ENCODE measurements around the gene SYNDIG1L.

The SYNDIG1L gene

DNA sequence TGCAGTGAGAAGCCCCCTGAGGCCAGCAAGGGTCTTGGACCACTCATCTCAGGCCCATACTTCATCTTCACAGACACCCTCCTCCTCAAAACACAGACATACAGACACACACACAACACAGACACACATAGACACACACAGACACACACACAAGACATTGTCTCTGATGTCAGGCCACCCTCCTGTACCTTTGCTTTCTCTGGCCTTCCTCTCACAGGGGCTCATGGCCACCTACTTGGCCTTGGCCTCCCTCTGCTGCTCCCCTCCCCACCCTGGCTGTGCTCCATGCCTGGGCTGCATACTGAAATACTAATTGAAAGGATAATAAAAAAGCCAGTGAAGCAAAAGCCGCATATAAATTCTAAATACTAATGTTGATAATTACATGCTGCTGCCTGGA, 1.6 kb upstream of the SYNDIG1L start:
- DNase-seq: no peak

DNA sequence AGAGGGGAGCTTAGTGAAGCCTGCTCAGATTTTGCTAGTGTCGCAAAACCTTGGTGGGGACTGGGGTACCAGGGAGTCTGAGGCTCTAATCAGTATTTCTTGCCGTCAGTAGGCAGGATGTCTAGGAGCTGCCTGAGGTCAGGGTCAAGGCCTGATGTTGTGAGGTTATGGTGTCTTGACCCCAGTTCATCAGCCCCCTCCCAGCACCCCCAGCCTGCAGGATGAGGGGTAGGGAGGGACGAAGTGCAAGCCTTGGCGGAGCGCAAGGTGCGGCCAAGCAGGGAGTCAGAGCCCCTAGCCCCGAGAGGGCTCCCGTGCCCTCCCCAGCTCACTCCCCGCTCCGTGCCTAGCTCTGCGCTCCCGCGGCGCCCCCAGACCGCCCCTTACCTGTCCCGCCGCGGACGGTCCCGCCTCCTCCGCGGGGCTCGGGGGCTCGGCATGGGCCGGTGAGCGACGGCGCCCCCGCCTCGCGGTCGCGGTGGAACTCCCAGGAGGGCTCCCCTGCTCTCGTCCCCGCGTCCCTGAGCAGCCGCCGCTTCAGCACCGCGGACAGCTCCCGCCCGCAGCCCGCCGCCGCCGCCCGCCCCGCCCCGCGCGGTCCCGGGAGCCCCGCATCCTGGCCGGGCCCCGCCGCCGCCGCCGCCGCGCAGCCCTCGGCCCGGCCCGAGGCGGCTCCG, 347 bp downstream of the SYNDIG1L start:
- no peak for DNase-seq

DNA sequence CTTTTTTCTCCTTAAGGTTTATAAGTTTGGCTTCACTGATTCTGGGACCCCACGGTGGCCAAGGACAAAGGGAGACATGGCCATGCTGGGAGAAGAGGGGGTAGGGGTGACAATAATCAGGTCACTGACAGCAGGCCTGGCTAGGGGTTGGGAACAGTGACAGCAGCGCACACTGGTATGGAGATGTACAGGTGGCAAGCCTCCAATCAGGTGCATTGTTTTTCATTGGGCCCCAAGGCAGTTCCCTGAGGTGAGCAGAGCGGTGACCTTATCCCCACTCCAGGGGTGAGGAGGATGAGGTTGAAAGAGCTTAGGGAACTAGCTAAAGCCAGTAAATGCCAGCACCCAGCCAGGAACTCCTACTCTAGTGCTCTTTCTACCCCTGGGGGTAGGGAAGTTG, 1.4 kb downstream of the SYNDIG1L start:
- no peak for DNase-seq

DNA sequence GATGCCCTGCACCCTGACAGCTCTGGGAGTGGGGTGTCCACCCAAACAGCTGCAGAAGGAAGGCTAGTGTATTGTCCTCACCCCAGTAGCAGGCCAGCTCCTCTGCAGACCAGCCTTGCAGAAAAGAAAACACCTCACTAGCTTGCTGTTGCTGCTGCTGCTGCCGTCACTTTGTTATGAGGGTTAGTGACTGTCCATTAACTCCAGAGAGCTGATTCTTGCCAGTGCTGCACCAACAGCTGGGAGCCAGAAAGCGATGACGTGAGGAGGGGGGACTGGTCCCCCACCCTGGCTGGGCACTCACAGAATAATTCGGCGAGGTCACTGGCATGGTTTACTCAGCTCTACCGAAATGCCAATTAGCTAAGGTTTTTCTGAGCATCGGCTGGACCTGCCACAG, 2.8 kb downstream of the SYNDIG1L start:
- no peak for DNase-seq

DNA sequence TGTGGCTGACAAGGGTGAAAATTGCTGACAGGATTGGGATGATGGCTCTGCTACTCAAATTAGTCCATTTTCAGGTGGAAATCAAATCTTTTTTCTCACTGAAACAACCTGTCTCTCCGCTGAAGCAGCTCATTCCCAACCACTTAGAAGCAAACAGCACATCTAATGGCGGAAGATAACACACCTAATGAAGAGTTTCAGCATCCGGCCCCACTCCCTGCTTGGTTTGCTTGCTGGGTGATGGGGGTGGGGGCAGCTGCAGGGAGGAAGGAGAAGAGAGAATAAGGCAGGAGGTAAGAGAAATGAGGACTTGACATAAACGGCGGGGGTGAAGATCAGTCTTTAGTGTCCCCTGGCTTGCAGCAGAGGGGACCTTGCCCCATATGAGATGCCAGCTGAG, 4.0 kb downstream of the SYNDIG1L start:
- no peak for DNase-seq

DNA sequence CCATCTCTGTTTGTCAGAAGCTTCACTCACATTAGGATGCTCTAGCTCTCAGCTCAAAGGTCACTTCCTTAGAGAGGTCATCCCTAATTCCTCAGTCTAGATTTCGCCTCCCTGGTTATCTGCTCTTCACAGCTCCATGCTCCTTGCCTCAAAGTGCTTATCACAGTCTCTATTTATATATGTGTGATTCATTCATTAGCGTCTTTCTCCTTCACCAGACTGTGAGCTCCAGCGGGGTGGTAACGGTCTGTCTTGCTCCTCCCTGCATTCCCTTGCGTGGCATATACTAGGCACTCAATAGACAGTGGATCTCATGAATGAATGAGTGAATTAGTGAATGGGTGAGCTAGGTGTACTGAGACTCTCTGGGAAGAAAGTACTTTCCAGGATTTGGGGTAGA, 6.9 kb downstream of the SYNDIG1L start:
- DNase-seq: no peak

DNA sequence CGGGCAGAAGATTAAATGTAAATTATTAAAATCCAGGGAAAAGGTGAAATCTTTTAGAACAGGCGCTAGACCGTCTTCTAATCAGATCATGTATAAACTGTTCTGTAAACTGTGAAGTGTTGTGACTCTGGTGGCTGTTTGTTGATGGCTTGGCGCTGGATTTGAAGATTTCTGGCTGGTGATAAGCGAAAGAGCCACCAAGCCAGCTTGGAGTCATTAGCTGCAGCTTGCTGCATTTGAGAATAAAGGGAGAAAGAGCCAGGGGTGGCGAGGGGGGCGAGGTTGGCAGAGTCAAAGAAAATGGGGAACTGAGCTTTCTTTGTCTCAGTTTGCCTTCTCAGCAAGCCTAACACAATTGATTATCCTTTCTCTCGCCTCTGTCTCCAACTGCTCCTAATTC, 8.0 kb downstream of the SYNDIG1L start:
- no peak for DNase-seq

DNA sequence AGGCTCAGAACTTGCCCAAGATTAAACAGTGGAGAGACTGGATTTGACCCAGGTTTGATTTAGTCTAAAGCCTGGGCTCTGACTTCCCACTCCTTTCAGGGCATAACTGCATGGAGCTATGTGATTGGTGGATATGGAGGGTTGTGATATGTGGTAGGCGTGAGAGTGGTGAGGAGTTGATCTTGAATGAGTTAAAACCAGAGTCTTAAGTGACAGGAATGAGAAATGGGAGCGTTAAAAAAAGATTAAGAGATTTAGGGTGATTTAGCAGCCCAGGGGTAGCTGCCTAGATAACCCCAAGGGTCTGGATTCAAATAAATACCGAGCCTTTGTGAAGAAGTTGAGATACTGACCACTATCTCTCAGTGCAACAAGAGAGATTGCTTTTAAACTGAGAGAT, 8.4 kb downstream of the SYNDIG1L start:
- DNase-seq: no peak

DNA sequence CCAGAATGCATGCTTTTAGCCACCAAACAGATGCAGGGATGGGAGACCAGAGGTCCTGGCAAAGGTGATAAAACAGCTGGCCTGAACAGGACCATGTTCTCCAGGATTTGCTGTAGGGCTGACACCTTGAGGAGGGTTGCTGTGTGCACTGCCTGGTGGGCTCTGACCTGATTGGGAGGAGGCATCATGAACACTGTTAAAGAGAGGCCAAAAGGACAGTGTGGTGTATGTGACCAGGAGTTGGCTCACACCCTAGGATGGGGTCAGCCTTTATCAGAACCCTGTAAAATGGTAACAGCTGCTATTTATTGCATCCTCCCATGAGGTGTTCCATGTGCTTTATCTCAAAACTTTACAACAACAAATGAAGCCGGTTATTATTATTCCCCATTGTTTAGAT, 8.8 kb downstream of the SYNDIG1L start:
- DNase-seq: no peak

DNA sequence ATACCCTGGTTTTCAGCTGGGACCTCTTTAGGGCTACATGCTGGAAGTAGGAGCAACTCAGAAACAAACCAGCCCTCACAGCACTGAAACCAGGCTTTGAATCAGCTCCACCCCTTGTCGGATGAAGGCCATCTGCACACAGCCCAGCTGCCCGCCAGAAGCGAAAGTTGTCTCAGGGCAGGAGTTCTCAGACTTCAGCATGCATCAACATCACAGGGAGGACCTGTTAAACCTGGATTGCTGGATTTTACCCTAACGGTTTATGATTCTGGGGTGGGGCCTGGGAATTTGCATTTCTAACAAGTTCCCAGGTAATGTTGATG, 10.9 kb downstream of the SYNDIG1L start:
- no peak for DNase-seq

DNA sequence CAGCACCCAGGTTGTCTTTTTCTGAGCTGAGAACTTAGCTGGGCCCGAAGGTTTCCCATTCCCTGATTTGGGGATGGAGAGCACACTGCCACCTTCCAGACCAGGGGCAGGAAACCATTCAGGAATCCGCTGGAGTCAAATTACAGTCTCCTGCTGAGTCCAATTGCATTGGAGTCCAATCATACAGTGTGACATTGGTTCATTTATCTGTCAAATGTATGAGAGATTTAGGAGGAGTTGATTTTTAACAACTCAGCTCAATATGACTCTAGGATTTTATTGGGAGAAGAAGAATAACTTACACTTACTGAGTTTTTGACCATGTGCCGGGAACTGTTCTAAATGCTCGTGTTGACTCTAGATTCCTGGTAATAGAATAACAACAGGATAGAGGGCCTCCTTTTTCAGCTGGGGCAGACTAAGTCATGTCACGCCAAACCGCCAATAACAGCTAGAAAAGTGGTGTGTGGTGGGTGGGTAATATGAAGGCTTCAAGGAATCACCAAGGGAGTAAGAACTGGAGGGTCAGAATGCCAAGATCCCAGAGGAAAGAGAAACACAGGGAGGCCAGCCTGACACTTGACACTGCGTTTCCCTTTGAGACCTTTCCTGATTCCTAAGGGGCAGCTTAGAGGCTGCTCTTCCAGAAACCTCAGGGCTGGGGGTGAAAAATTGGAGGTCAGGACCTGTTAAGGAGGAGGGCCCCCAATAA, 11.5 kb downstream of the SYNDIG1L start:
- DNase-seq: no peak

DNA sequence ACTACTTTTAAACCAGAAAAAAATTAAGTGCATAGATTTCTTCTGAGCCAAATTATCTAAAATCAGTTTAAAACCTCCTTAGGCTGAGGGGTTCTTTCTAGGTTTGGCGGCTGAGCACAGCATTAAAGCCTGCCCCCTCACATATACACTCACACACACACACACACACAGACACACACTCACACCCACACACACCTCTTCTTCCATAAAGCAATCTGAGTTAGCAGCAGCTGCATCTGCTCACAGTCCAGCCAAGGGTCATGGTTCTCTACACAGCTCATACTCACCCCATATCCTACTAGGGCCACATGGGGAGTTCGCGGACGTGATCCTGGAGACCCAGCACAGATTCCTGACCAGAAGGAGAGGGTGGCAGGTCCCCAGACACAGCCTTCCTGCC, 12.4 kb downstream of the SYNDIG1L start:
- no peak for DNase-seq

DNA sequence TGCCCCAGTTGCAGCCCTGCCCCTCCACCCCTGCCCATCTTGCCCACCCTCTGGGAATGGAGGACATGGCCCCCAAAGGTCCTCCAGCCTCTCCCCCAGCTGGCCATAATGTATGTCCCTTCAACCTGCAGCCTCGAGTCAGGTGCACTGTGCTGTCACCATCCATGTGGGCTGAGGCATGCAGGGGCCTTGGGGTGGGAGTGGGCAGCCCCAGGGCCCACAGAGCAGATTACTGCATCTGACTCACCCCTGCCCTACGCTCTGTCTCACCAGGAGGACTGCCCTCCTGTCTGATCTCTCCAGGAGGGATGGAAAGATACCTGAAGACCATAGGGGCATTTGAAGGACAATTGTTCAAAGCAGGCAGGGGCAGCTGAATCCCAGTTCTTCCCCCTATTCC, 13.3 kb downstream of the SYNDIG1L start:
- no peak for DNase-seq

DNA sequence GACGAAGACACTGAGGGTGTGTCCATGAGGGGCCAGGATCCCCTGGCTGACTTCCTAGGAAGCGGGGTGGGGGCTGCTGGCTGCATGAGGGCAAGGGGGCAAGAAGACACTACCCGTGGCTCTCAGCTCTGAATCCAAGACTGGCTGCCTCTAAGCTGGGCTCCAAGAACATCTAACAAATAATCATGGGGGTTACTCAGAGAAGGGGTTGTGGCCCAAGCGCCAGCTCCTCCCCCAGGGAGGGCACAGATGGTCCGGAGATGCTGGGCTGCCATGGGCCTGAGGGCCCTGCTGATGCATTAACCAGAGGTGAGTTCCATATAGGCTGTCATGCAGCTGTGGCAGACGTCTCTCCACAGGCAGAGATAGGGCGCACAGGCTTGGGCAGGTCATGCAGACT, 14.3 kb downstream of the SYNDIG1L start:
- no peak for DNase-seq

DNA sequence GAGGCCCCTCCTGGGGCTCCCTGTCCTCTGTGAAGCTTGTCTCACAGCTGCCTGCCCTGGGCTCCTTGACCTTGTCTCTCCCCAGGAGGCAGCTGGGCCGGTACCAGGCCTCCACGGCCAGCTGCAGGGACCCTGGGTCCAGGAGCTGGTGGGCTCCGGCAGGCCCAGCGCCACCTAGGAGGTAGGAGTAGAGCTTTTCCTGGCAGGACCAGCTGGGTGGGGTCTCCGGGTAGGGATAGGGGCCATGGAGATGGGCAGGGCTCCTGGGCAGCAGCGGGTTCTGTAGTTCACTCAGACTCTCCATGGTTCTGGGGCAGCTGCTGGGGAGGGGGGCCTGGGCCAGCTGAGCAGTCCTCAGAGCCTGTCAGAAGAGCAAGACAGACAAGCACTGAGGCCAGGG, 16.6 kb downstream of the SYNDIG1L start:
- DNase-seq: no peak

DNA sequence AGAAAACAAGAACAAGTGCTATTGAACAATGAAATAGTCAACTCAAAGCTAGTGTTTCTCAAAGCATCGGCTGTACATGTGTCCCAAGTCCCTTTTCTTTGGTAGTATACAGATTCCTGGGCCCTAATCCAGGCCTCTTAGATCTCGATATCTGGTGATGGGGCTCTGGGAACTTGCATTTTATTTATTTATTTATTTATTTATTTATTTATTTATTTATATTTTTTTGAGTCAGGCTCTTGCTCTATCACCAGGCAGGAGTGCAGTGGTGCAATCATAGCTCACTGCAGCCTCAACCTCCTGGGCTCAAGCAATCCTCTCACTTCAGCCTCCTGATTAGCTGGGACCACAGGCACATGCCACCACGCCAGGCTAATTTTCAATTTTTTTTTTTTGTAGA, 17.1 kb downstream of the SYNDIG1L start:
- no peak for DNase-seq

DNA sequence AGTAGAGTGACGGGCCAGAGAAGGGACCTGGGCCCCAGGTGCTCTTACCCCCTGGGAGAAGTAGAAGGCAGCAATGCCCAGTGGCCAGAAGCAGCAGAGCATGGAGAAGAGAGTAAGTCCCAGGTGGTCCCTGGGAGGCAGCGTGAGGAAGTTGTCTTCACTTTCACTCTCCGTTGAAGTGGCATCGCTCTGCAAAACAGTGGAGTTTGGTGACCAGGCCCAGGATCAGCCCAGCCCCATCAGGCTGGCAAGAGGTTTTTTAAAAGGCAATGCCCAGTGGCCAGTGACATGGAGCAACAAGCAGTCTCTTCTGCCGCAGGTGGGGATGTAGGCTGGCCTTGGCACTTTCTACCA, 18.2 kb downstream of the SYNDIG1L start:
- no peak for DNase-seq

DNA sequence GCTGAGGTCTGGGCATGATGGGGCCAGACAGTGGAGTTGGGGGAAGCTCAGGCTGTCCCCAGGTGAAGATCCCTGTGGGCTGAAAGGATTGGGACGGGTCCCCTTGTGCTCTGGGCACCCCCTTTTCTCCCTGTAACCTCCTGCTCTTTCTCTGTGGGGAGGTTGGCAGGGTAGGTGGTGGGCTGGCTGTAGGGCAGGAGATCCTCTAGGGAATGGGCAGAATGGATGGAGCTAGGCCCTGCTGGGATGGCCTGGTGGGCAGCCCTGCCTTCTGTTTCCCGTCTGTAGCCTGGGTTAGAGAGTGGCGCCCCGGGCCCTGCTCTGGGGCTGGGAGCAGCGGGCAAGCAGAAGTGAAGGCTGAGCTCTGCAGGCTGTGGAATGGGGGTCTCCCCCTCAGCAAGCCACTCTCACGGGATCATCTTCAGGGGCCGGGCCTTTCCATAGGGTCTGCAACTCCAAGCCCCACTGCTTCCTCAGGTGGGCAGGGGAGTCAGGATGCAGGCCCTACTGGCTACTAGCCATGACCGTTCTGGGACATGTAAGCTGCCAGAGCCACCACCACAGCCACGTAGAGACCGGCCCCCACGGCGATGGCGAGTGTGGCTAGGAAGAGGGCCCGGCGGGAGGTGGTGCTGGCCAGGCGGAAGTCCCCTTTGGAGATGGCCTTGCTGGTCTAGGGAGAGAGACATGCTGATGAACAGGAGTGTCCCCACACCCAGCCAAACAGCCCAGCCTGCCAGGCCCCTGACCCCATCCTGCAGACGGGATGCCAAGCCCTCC, 18.8 kb downstream of the SYNDIG1L start:
- DNase-seq: no peak

DNA sequence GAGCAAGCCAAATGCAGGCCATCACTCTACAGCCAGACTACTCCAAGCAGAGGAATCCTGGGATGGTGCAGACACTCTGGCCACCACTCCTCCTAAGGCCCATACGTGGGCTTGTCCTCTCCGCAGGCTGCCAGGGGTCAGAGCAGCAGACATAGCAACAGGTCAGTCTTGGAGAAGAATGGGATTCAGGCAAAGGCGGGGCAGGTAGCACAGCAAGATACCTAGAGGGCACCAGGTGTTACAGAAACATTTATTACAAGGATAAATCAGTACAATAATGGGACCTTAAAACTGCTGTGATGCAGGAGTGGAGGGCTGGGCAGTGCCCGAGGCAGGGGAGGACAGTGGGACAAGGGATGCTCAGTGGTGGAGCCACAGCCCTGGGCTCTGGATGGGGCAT, 20.3 kb downstream of the SYNDIG1L start:
- no peak for DNase-seq

DNA sequence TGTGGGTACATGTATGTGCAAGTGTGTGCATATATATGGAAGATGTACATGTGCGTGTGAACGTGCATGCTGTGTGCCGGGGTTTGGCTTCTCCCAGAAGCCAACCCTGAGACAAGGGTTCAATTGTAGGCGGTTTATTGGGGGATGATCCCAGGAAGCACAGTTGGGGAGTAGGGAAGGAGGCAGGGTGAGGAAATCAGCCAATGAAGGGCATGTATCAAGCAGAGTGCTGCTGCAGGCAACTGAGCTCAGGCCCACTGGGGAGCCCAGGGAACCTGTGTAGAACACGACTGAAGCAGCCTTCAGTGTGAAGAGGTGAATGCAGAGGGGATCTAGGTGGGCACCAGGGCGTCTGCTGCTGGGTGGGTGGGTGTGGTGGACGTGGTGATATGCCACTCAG, 21.6 kb downstream of the SYNDIG1L start:
- no peak for DNase-seq

DNA sequence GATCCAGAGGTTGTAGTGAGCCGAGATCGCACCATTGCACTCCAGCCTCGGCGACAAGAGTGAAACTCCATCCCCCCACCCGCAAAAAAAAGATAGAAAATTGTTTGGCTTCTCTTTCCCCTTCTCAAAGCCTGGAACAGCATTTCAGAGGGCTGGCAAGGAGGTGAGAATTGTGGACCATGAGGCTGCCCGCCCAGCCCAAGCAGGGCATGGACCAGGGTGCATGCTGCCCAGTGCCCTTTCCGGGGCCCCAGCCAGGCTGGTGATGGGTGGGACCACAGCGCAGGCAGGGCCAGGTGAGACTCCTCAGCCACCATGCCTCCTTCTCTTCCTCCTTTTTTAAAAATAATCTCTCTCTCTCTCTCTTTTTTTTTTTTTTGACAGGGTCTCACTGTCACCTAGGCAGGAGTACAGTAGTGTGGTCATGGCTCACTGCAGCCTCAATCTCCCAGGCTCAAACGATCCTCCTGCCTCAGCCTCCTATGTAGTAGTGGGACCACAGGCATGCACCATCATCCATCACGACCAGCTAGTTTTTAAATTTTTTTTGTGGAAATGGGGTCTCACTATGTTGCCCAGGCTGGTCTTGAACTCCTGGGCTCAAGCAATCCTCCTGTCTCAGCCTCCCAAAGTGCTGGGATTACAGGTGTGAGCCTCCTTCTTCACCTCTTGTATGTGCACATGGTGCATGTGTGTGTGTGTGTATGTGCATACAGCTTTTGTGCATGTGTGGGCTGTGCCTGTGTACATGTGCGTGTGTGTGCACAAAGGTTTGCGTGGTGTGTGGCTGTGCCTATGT, 22.2 kb downstream of the SYNDIG1L start:
- no peak for DNase-seq

DNA sequence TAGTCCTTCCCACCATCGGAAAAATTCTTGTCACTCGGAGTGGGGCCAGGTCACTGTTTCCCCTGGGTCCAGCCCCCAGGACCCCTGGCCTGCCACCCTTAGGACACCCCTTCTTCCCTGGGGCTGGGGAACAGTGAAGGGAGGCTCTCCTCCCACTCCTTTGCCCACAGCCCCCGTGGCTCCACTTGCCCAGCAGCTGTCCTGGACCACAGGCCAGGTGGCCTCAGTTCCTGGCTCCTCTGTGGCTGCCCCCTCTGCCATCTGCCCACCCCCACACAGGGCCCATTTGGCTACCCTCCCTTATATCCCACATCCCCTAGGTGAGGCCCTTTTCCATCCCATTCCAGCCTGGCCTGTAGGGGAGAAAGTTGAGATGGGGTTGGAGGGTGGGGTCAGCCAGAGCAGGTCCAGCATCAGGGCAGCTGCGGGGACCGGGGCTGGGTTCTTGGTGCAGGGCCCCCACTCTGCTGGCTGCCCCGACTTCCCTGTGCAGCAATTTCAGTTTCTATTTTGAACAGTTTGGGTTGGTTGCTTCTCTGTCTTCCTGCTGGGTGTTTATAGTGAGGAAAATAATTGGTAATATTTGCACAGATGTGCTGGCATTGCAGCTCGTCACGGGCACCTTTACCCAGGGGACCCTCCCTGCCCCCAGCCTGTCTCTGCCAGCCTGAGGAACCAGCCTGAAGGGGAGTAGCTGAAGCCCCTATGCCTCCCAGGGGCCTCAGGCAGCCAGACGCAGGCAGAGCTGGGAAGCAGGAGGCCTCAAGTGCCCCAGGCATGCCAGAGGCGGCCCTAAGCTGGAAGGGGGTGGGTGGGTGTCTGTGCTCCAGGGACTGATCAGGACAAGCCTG, 23.4 kb downstream of the SYNDIG1L start:
- no peak for DNase-seq
